HepG2 (cell line): ENCODE measurements around the gene TIMP3. TPM values are rescaled to one million over a fixed set of nuclear protein-coding genes. Genes with fewer than 3 reads are reported as not detected.

Experiments used
- AGO2 ChIP-seq: fragments of 200-400 bp; formaldehyde crosslinking; optimal IDR thresholded peaks from 2 replicates; pipeline ENCODE3; 2017; ENCODE audit warnings: mild to moderate bottlenecking, low read depth, low read length, moderate library complexity
- CBX2 ChIP-seq, 2 experiments: fragments of 200-600 bp in 1 of 2; sonication (generic); formaldehyde crosslinking in 1 of 2; IDR thresholded peaks; 2 replicates each; pipeline versions ENCODE4 v1.7.0 to v1.8.1; 2018 to 2022; ENCODE audit warnings: low read depth in 2 of 2, low read length in 1 of 2, mild to moderate bottlenecking in 1 of 2, missing genetic modification reagents in 1 of 2
- GABPB1 ChIP-seq: IDR thresholded peaks from 2 replicates; pipeline ENCODE4 v1.6.1; 2016; ENCODE audit warnings: mild to moderate bottlenecking, missing genetic modification reagents, moderate library complexity, missing compliant biosample characterization
- HOXA9 ChIP-seq: sonication (generic); formaldehyde crosslinking; IDR thresholded peaks from 2 replicates; pipeline ENCODE4 v1.8.1; 2022; ENCODE audit warnings: missing genetic modification reagents, mild to moderate bottlenecking, moderate library complexity, borderline replicate concordance
- KMT2A ChIP-seq: sonication (generic); formaldehyde crosslinking; IDR thresholded peaks from 2 replicates; pipeline ENCODE4 v1.4.0; 2020; ENCODE audit warnings: missing genetic modification reagents
- LBX2 ChIP-seq: sonication (generic); formaldehyde crosslinking; IDR thresholded peaks from 2 replicates; pipeline ENCODE4 v1.5.0; 2020; ENCODE audit warnings: missing genetic modification reagents, mild to moderate bottlenecking, borderline replicate concordance
- MAFK ChIP-seq, 2 experiments: IDR thresholded peaks in 1 of 2; conservative IDR thresholded peaks in 1 of 2; 2 replicates each; pipeline ENCODE4 v1.6.1; 2011; ENCODE audit warnings: improper control_type of control experiment in 2 of 2, low read length in 2 of 2
- MED1 ChIP-seq: sonication (generic); formaldehyde crosslinking; IDR thresholded peaks from 2 replicates; pipeline ENCODE4 v1.4.0; 2020; ENCODE audit warnings: missing genetic modification reagents
- MNT ChIP-seq: fragments of 450-650 bp; IDR thresholded peaks from 2 replicates; pipeline ENCODE4 v1.6.1; 2016
- PCBP1 ChIP-seq: fragments of 200-400 bp; formaldehyde crosslinking; IDR thresholded peaks from 2 replicates; pipeline ENCODE4 v1.6.1; 2017; ENCODE audit warnings: mild to moderate bottlenecking, low read depth, low read length, borderline replicate concordance
- PRDM15 ChIP-seq: sonication (generic); formaldehyde crosslinking; IDR thresholded peaks from 2 replicates; pipeline ENCODE4 v1.4.0; 2020; ENCODE audit warnings: missing genetic modification reagents
- RXRB ChIP-seq: IDR thresholded peaks from 2 replicates; pipeline ENCODE4 v1.6.1; 2016; ENCODE audit warnings: borderline replicate concordance, missing genetic modification reagents, missing compliant biosample characterization
- SIN3B ChIP-seq: fragments of 150-350 bp; IDR thresholded peaks from 2 replicates; pipeline ENCODE4 v1.6.1; 2014; ENCODE audit warnings: low read length
- U2AF2 ChIP-seq: fragments of 200-400 bp; formaldehyde crosslinking; IDR thresholded peaks from 2 replicates; pipeline ENCODE4 v1.6.1; 2017; ENCODE audit warnings: low read depth, mild to moderate bottlenecking, low read length
- ZNF234 ChIP-seq: sonication (generic); formaldehyde crosslinking; conservative IDR thresholded peaks from 2 replicates; pipeline ENCODE4 v1.5.1; 2020; ENCODE audit warnings: mild to moderate bottlenecking, missing genetic modification reagents
- ZNF253 ChIP-seq: sonication (generic); formaldehyde crosslinking; IDR thresholded peaks from 2 replicates; pipeline ENCODE4 v1.8.0; 2022; ENCODE audit warnings: mild to moderate bottlenecking, missing genetic modification reagents, borderline replicate concordance
- ZNF33A ChIP-seq: sonication (generic); formaldehyde crosslinking; IDR thresholded peaks from 2 replicates; pipeline ENCODE4 v1.5.1; 2020; ENCODE audit warnings: missing genetic modification reagents, mild to moderate bottlenecking, moderate library complexity, borderline replicate concordance
- ZNF430 ChIP-seq: sonication (generic); formaldehyde crosslinking; IDR thresholded peaks from 2 replicates; pipeline ENCODE4 v1.9.0; 2021; ENCODE audit warnings: mild to moderate bottlenecking, missing genetic modification reagents
- ZNF549 ChIP-seq: sonication (generic); formaldehyde crosslinking; IDR thresholded peaks from 2 replicates; pipeline ENCODE4 v1.5.0; 2020; ENCODE audit warnings: missing genetic modification reagents
- ZNF598 ChIP-seq: sonication (generic); formaldehyde crosslinking; IDR thresholded peaks from 2 replicates; pipeline ENCODE4 v1.5.1; 2020; ENCODE audit warnings: mild to moderate bottlenecking, missing genetic modification reagents, borderline replicate concordance
- ZSCAN21 ChIP-seq: sonication (generic); formaldehyde crosslinking; IDR thresholded peaks from 2 replicates; pipeline ENCODE4 v1.8.0; 2022; ENCODE audit warnings: mild to moderate bottlenecking, missing genetic modification reagents, moderate library complexity, borderline replicate concordance
- ZSCAN31 ChIP-seq: sonication (generic); formaldehyde crosslinking; IDR thresholded peaks from 2 replicates; pipeline ENCODE4 v1.5.0; 2020; ENCODE audit warnings: low read depth, mild to moderate bottlenecking, missing genetic modification reagents
- polyA plus RNA-seq, 8 experiments: library from polyadenylated mRNA; depleted of rRNA in 3 of 8; stranded (reverse) in 7 of 8; unstranded in 1 of 8; fragments of >200 nt; fragmentation: Illumina TruSeq in 4 of 8; extraction: Trizol in 4 of 8; gene quantifications; 2 replicates each; pipeline versions ENCODE4 v1.2.1 to v1.2.3, GENCODE V29; 2011 to 2016; ENCODE audit warnings: low read depth in 4 of 8, missing spikeins in 1 of 8, mixed read lengths in 1 of 8; ENCODE audit not compliant: insufficient read depth in 1 of 8
- total RNA-seq, 5 experiments: library from RNA; depleted of rRNA; stranded (reverse); fragments of >200 nt; fragmentation: Illumina TruSeq; extraction: Trizol; gene quantifications; 2 replicates each; pipeline ENCODE4 v1.2.3, GENCODE V29; 2016; ENCODE audit warnings: low read depth in 1 of 5

Gene TIMP3
- total and polyA plus RNA-seq, 2 of the 13 experiments (the other 11 are each of a cell fraction or from before 2014, with no cell fraction given) = 57.3 to 86.6 TPM

- TF ChIP-seq KMT2A (CRISPR knock-in tag) = no peak
- no peak for TF ChIP-seq ZNF430 (CRISPR knock-in tag)
- no peak for TF ChIP-seq SIN3B
- TF ChIP-seq MNT = no peak
- no peak for TF ChIP-seq MAFK (conservative IDR thresholded peaks at IDR 0.05 in 1 of 2, IDR thresholded peaks at IDR 0.05 in 1 of 2; ENCODE audit: low read length in 2 of 2)
- TF ChIP-seq PRDM15 (CRISPR knock-in tag) = no peak
- no peak for TF ChIP-seq ZNF234
- no peak for TF ChIP-seq GABPB1
- TF ChIP-seq U2AF2 = no peak
- no peak for TF ChIP-seq ZNF598 (CRISPR knock-in tag)
- TF ChIP-seq MED1 (CRISPR knock-in tag) = peak; percentile 87
- TF ChIP-seq CBX2 (IDR thresholded peaks at IDR 0.05; ENCODE audit: low read depth, low read length) = no peak
- no peak for TF ChIP-seq CBX2 (CRISPR knock-in tag; IDR thresholded peaks at IDR 0.05; ENCODE audit: low read depth)
- TF ChIP-seq HOXA9 (CRISPR knock-in tag) = no peak
- TF ChIP-seq AGO2 = no peak
- peak; percentile 69 for TF ChIP-seq RXRB
- no peak for TF ChIP-seq ZNF33A (CRISPR knock-in tag)
- no peak for TF ChIP-seq PCBP1
- TF ChIP-seq LBX2 (CRISPR knock-in tag) = no peak
- no peak for TF ChIP-seq ZSCAN31 (CRISPR knock-in tag)
- no peak for TF ChIP-seq ZNF549 (CRISPR knock-in tag)
- no peak for TF ChIP-seq ZSCAN21
- no peak for TF ChIP-seq ZNF253 (CRISPR knock-in tag)
Measured at GRCh38 chr22:32789797-32790620, 11.5 kb upstream of the TIMP3 start (continued).
